ENCODE results near the gene BTG1. TPM values are rescaled to one million over a fixed set of nuclear protein-coding genes. Genes with fewer than 3 reads are reported as not detected.

BTG1 gene
- total and polyA plus RNA-seq, 9 of the 15 experiments (the other 6 are each of a cell fraction or from before 2014, with no cell fraction given): 3.7 to 28.6 (median 7.4) TPM

- TF ChIP-seq USF1 (CRISPR knock-in tag; IDR thresholded peaks at IDR 0.05) (peak; percentile 47; the same call in 1 of the 2 replicates), SP1 (CRISPR knock-in tag; IDR thresholded peaks at IDR 0.05) (peak; percentile 74), ZNF184 (CRISPR knock-in tag; IDR thresholded peaks at IDR 0.05) (no peak), TAF1 (IDR thresholded peaks at IDR 0.05; ENCODE audit: control insufficient read depth, extremely low read depth, insufficient read depth, low read length, severe bottlenecking) (peak; percentile 99), HMGN3 (IDR thresholded peaks at IDR 0.05; ENCODE audit: borderline replicate concordance, extremely low read depth, insufficient read length, low read depth, low read length) (peak; percentile 67), HDAC3 (IDR thresholded peaks at IDR 0.05; ENCODE audit: borderline replicate concordance, partially characterized antibody) (no peak), HES1 (IDR thresholded peaks at IDR 0.05; ENCODE audit: low read depth) (peak; percentile 11; the same call in 1 of the 2 replicates), MTA3 (IDR thresholded peaks at IDR 0.05; ENCODE audit: borderline replicate concordance) (peak; percentile 99), ZBTB1 (CRISPR knock-in tag; IDR thresholded peaks at IDR 0.05; ENCODE audit: borderline replicate concordance, low read depth) (0 out of 2 replicates have a peak, but pooled peaks have one; percentile 54), ESRRB (CRISPR knock-in tag; IDR thresholded peaks at IDR 0.05; ENCODE audit: borderline replicate concordance) (no peak), FOXA1 (IDR thresholded peaks at IDR 0.05; ENCODE audit: borderline replicate concordance) (no peak), NCOR1 (IDR thresholded peaks at IDR 0.05) (peak; percentile 60), CTBP1 (IDR thresholded peaks at IDR 0.05; ENCODE audit: borderline replicate concordance) (peak; percentile 90), ZNF133 (CRISPR knock-in tag; IDR thresholded peaks at IDR 0.05) (no peak), RFX5 (IDR thresholded peaks at IDR 0.05; ENCODE audit: low read depth, low read length) (peak; percentile 65; the same call in 1 of the 2 replicates), THAP7 (CRISPR knock-in tag; IDR thresholded peaks at IDR 0.05) (0 out of 2 replicates have a peak, but pooled peaks have one; percentile 26)
- TF ChIP-seq, protein P1, sequence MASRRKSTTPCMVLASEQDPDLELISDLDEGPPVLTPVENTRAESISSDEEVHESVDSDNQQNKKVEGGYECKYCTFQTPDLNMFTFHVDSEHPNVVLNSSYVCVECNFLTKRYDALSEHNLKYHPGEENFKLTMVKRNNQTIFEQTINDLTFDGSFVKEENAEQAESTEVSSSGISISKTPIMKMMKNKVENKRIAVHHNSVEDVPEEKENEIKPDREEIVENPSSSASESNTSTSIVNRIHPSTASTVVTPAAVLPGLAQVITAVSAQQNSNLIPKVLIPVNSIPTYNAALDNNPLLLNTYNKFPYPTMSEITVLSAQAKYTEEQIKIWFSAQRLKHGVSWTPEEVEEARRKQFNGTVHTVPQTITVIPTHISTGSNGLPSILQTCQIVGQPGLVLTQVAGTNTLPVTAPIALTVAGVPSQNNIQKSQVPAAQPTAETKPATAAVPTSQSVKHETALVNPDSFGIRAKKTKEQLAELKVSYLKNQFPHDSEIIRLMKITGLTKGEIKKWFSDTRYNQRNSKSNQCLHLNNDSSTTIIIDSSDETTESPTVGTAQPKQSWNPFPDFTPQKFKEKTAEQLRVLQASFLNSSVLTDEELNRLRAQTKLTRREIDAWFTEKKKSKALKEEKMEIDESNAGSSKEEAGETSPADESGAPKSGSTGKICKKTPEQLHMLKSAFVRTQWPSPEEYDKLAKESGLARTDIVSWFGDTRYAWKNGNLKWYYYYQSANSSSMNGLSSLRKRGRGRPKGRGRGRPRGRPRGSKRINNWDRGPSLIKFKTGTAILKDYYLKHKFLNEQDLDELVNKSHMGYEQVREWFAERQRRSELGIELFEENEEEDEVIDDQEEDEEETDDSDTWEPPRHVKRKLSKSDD (conservative IDR thresholded peaks at IDR 0.05; ENCODE audit: low read length): peak; percentile 85; the same call in 1 of the 2 replicates
- TF ChIP-seq, protein P2, sequence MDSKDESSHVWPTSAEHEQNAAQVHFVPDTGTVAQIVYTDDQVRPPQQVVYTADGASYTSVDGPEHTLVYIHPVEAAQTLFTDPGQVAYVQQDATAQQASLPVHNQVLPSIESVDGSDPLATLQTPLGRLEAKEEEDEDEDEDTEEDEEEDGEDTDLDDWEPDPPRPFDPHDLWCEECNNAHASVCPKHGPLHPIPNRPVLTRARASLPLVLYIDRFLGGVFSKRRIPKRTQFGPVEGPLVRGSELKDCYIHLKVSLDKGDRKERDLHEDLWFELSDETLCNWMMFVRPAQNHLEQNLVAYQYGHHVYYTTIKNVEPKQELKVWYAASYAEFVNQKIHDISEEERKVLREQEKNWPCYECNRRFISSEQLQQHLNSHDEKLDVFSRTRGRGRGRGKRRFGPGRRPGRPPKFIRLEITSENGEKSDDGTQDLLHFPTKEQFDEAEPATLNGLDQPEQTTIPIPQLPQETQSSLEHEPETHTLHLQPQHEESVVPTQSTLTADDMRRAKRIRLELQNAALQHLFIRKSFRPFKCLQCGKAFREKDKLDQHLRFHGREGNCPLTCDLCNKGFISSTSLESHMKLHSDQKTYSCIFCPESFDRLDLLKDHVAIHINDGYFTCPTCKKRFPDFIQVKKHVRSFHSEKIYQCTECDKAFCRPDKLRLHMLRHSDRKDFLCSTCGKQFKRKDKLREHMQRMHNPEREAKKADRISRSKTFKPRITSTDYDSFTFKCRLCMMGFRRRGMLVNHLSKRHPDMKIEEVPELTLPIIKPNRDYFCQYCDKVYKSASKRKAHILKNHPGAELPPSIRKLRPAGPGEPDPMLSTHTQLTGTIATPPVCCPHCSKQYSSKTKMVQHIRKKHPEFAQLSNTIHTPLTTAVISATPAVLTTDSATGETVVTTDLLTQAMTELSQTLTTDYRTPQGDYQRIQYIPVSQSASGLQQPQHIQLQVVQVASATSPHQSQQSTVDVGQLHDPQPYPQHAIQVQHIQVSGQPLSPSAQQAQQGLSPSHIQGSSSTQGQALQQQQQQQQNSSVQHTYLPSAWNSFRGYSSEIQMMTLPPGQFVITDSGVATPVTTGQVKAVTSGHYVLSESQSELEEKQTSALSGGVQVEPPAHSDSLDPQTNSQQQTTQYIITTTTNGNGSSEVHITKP (IDR thresholded peaks at IDR 0.05; ENCODE audit: partially characterized antibody): no peak
These were observed at the start of gene BTG1 (continued) for GRCh38 chr12:92145731-92146496.

All from K562 (cell line).